ENCODE data around the gene OR2F2.

Gene OR2F2

GRCh38 chr7:143973870-143974416 is 38.9 kb downstream of the OR2F2 start:
- H3K4me3 Mint-ChIP-seq: no peak overlapping the region
- H3K9me3 Mint-ChIP-seq: no peaks in the 10 kb centered on the region
- H3K36me3 Mint-ChIP-seq (ENCODE audit: insufficient read depth): no peaks in the 10 kb centered on the region
- H3K27me3 Mint-ChIP-seq: peaks cover 46% of the 10 kb centered on the region
- no peak for ATAC-seq (replicated peaks; ENCODE audit: extremely low read depth, poor library complexity, severe bottlenecking)
- H3K4me1 Mint-ChIP-seq: no peaks in the 10 kb centered on the region
- H3K27ac Mint-ChIP-seq (ENCODE audit: low read depth): no peak overlapping the region
- DNase-seq (ENCODE audit: low spot score in 2 of 2): no peak

DNA sequence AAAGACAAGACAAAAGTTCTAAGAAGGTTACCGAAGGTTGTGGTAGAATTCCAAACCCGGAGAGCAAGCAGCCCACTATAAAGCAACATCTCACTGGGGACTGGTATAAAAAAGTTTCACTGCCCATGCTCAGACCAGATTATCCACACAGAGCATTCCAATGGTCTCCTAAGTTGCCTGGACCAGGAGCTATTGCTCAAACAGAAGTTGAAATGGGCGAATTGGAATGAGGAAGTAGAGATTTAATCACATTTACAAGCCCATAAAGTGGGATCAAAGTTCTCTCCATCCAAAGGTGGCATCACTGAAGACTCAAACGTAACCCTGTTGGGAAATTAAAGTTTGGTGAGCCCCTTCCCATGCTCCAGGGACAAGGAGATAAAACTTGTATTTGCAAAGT is 39.4 kb downstream of the OR2F2 start:
- ATAC-seq (replicated peaks; ENCODE audit: extremely low read depth, poor library complexity, severe bottlenecking) (no peak), DNase-seq (ENCODE audit: low spot score in 2 of 2) (no peak)
- Mint-ChIP-seq H3K27ac (ENCODE audit: low read depth) (no peak overlapping the region), H3K9me3 (no peaks in the 10 kb centered on the region), H3K27me3 (peaks cover 48% of the 10 kb centered on the region), H3K4me3 (no peak overlapping the region), H3K36me3 (ENCODE audit: insufficient read depth) (no peaks in the 10 kb centered on the region), H3K4me1 (no peaks in the 10 kb centered on the region)

DNA sequence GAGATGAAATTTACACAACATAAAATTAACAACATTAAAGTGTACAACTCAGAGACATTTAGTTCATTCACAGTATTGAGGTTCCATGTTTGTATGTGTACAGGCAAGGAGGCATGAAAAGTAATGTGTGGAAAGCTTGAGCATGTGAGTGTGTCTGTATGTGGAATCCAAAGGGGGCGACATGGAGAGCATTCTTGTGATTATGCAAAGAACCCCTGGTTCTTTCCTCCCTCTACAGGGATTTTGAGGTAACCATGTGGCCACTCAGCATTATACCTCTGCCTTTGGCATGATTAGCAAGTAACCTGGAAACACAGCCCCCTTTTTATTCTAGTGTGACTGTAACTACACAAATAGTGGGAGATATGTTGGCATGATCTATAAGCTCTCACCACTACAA is 40.6 kb downstream of the OR2F2 start:
- ATAC-seq (replicated peaks; ENCODE audit: extremely low read depth, poor library complexity, severe bottlenecking): no peak
- no peak overlapping the region for H3K27ac Mint-ChIP-seq (ENCODE audit: low read depth)

DNA sequence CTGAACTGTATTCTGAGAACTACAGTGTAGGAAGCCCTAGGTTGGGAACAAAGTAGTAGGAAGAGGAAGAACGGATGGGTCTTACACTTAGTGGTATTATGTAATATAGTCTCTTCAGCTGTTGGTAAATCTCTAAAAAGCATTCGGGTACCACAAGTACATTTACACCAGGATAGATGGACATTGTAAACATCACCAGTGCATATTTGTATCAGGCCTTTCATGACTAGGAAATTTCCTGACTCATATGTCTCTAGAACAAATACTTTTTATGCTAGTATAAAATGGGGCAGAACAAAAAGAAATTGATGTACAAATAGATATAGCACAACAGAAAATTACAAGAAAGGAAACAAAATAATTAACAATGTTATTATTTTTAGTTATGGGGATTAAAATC is 43.6 kb downstream of the OR2F2 start:
- H3K27me3 Mint-ChIP-seq: peaks cover 49% of the 10 kb centered on the region
- no peak overlapping the region for H3K4me3 Mint-ChIP-seq
- H3K4me1 Mint-ChIP-seq: no peaks in the 10 kb centered on the region
- H3K9me3 Mint-ChIP-seq: no peaks in the 10 kb centered on the region
- DNase-seq (ENCODE audit: low spot score in 2 of 2) (no peak), ATAC-seq (replicated peaks; ENCODE audit: extremely low read depth, poor library complexity, severe bottlenecking) (no peak)
- H3K27ac Mint-ChIP-seq (ENCODE audit: low read depth): no peak overlapping the region
- no peaks in the 10 kb centered on the region for H3K36me3 Mint-ChIP-seq (ENCODE audit: insufficient read depth)

More for the DNA sequence above, 40.6 kb downstream of the OR2F2 start:
- Mint-ChIP-seq H3K4me3 (no peak overlapping the region), H3K36me3 (ENCODE audit: insufficient read depth) (no peaks in the 10 kb centered on the region), H3K4me1 (no peaks in the 10 kb centered on the region), H3K9me3 (no peaks in the 10 kb centered on the region), H3K27me3 (peaks cover 59% of the 10 kb centered on the region)
- no peak for DNase-seq (ENCODE audit: low spot score in 2 of 2)

DNA sequence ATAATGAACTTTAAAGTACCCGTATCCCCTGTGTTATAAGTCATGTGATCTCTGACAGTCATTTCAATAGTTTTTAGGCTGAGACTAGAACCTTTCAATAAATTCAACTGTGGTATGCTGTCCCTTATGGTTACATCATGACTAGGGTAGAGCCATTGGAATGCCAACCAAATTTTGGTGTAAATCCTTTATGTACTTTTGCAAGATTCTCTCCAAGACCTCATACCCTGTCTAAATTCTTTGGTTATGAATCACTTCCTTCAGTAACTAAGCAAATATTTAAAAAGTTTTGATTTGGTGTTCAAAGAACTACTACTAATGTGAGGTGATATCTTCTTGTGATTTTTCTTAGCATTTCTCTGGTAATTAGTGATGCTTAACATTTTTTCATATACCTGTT is 44.3 kb downstream of the OR2F2 start:
- Mint-ChIP-seq H3K9me3 (no peaks in the 10 kb centered on the region), H3K36me3 (ENCODE audit: insufficient read depth) (no peaks in the 10 kb centered on the region), H3K4me1 (no peaks in the 10 kb centered on the region), H3K27me3 (peaks cover 41% of the 10 kb centered on the region), H3K27ac (ENCODE audit: low read depth) (no peak overlapping the region), H3K4me3 (no peak overlapping the region)
- no peak for DNase-seq (ENCODE audit: low spot score in 2 of 2)
- no peak for ATAC-seq (replicated peaks; ENCODE audit: extremely low read depth, poor library complexity, severe bottlenecking)

GRCh38 chr7:143979998-143980397 is 45.0 kb downstream of the OR2F2 start:
- no peak overlapping the region for H3K4me3 Mint-ChIP-seq
- H3K27me3 Mint-ChIP-seq: peaks cover 35% of the 10 kb centered on the region
- H3K36me3 Mint-ChIP-seq (ENCODE audit: insufficient read depth): no peaks in the 10 kb centered on the region
- no peaks in the 10 kb centered on the region for H3K9me3 Mint-ChIP-seq
- no peak overlapping the region for H3K27ac Mint-ChIP-seq (ENCODE audit: low read depth)
- H3K4me1 Mint-ChIP-seq: no peaks in the 10 kb centered on the region
- DNase-seq (ENCODE audit: low spot score in 2 of 2): no peak
- ATAC-seq (replicated peaks; ENCODE audit: extremely low read depth, poor library complexity, severe bottlenecking): no peak

- Mint-ChIP-seq H3K36me3 (ENCODE audit: insufficient read depth) (no peaks in the 10 kb centered on the region), H3K9me3 (no peaks in the 10 kb centered on the region), H3K27me3 (peaks cover 31% of the 10 kb centered on the region)
These were observed 45.9 kb downstream of the OR2F2 start for GRCh38 chr7:143980746-143981510.

DNA sequence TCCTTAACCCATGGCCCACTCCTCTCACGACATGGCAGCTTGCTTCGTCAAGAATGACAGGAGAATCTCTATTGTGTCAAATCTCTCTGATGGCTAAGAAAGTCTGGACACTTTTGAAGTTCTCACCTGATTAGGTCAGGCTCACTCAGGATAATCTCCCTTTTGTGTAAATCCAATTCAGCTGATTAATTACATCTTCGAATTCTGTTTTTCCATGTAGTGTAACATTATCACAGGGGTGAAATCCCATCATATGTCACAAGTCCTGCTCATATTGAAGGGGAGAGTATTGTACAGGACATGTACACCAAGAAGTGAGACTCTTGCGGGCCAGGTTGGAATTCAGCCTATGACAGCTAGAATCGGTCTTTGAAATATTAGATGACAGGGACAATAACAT is 48.9 kb downstream of the OR2F2 start:
- peaks cover 15% of the 10 kb centered on the region for H3K4me1 Mint-ChIP-seq
- no peaks in the 10 kb centered on the region for H3K36me3 Mint-ChIP-seq (ENCODE audit: insufficient read depth)

More at GRCh38 chr7:143980746-143981510, 45.9 kb downstream of the OR2F2 start:
- no peak for DNase-seq (ENCODE audit: low spot score in 2 of 2)
- ATAC-seq (replicated peaks; ENCODE audit: extremely low read depth, poor library complexity, severe bottlenecking): no peak
- no peaks in the 10 kb centered on the region for H3K4me1 Mint-ChIP-seq
- H3K27ac Mint-ChIP-seq (ENCODE audit: low read depth): no peak overlapping the region
- no peak overlapping the region for H3K4me3 Mint-ChIP-seq

More for the DNA sequence above, 48.9 kb downstream of the OR2F2 start:
- no peak overlapping the region for H3K27ac Mint-ChIP-seq (ENCODE audit: low read depth)
- DNase-seq (ENCODE audit: low spot score in 2 of 2) (no peak), ATAC-seq (replicated peaks; ENCODE audit: extremely low read depth, poor library complexity, severe bottlenecking) (no peak)
- no peak overlapping the region for H3K4me3 Mint-ChIP-seq
- H3K9me3 Mint-ChIP-seq: no peaks in the 10 kb centered on the region
- peaks cover 24% of the 10 kb centered on the region for H3K27me3 Mint-ChIP-seq

Data from central memory CD8-positive, alpha-beta T cell (primary cell).